ENCODE measurements around the gene SH2D6.
"Not testable (repeated sequence)": the region's sequence is repeated elsewhere in the genome, so short reads cannot be mapped to it uniquely, and the experiment has no call there.

Gene SH2D6

GRCh38 chr2:85435981-85436835 is 17.7 kb downstream of the SH2D6 start:
- Histone ChIP-seq H3K4me3 (no peak overlapping the region), H3K27ac (peak overlapping the region in 19 of 21 experiments; percentile 31 to 98 (median 90))

DNA sequence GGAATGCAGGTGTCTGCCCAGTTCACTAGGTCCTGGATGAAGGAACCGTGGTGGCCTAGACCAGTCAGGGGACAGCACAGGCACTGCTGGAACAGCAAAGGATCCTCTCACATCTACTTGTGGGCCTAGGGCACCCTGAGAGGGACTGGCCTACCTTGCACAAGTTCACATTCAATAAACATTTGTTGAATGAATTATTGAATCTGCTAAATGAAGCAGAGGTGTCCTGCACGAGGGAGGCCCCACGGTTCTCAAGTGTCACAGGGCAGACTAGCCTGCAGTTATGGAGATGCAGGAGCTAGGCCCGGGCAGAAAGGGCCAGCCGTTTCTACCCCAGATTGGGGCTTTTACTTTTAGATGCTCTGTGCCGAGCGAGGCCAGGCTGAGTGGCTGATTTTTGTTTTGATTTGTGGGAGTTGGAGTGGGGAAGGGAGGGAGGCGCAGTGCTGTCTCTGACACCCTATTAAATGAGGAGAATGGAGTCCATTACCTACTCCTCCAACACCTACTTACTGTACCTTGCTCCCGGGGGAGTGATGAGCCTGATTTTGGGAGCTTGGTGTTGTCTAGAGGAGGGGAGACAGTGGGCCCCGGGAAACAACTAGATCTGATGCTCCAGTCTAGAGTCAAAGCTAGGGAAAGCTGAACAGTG is 18.4 kb downstream of the SH2D6 start:
- peak overlapping the region; percentile 31 to 98 (median 90) for H3K27ac ChIP-seq
- H3K4me3 ChIP-seq: peak overlapping the region in 3 of 7 experiments; percentile 42 to 50 (median 45)

DNA sequence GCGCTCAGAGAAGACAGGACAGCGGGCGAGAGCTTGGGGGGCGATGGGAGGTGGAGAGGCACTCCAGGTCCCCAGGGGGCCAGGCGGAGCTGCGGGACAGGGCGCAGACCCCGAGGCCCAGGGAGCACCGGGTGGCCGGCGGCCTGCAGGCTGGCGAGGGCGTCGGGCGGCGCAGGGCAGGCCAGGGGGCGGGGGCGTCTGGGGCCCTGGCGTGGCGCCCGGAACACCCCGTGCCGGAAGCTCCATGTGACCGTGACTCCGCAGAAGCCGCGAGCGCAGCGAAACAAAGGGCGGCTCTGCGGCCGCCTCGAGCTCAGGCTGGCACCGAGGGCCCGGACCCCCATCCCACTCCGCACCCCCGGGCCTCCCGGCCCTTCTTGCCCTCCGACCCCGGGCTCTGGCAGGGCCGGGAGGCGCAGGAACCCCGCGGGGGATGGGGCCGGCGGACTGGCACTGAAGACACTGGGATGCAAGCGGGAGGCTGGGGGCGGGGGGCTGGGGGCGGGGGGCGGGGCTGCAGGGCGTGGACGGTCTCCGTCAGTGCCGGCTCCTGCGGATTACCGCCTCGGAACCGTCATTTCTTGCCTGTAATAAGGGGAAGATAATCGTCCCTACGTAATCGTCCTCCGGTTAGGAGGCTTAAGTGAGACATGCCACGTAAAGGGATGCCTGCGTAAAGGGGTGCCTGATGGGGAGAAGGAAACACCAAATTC is 19.1 kb downstream of the SH2D6 start:
- peak overlapping the region; percentile 16 to 50 (median 38) for H3K4me3 ChIP-seq
- peak overlapping the region; percentile 31 to 98 (median 90) for H3K27ac ChIP-seq

GRCh38 chr2:85438201-85439024 is 19.9 kb downstream of the SH2D6 start:
- peak overlapping the region; percentile 31 to 98 (median 90) for H3K27ac ChIP-seq

DNA sequence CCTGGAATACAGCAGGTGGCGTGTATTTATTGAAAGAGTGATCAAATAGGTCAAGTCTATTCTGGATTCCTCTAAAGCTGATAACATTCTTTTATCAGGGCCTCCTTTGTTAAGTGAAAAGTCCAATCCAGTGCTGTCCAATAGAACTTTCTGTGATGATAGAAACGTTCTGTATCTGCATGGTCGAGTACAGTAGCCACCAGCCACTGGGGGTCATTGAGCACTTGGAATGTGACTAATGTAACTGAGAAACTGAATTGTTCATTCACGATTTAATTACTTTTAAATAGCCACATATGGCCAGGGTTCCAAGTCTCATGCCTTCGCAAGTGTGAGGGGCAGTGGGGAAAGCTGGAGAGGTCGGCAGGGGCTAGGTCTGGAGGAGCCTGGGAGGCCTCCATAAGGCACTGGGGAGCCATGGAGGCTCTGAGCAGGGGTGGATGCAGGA is 20.5 kb downstream of the SH2D6 start:
- Histone ChIP-seq H3K27ac (peak overlapping the region in 19 of 21 experiments; percentile 81 to 98 (median 91)), H3K4me3 (no peak overlapping the region)

More at GRCh38 chr2:85438201-85439024, 19.9 kb downstream of the SH2D6 start:
- peak overlapping the region; percentile 16 to 50 (median 38) for H3K4me3 ChIP-seq

DNA sequence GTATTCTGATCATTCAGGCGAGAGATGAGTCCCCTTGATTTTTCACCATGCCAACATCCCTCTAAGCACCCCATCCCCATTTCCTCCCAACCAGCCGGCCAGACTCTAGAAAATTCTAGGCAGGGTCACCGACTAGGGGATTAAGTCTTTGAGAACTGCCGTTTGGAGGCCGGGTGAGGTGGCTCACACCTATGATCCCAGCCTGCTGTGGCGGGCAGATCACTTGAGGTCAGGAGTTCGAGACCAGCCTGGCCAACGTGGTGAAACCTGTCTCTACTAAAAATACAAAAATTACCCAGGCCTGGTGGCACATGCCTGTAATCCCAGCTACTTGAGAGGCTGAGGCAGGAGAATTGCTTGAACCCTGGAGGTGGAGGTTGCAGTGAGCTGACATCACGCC is 21.1 kb downstream of the SH2D6 start:
- H3K27ac ChIP-seq: peak overlapping the region in 12 of 21 experiments; percentile 43 to 98 (median 92)
- H3K4me3 ChIP-seq: not testable (repeated sequence)

GRCh38 chr2:85439986-85440385 is 21.5 kb downstream of the SH2D6 start:
- peak overlapping the region in 6 of 21 experiments; percentile 10 to 96 (median 80) for H3K27ac ChIP-seq
- no peak overlapping the region for H3K4me3 ChIP-seq

DNA sequence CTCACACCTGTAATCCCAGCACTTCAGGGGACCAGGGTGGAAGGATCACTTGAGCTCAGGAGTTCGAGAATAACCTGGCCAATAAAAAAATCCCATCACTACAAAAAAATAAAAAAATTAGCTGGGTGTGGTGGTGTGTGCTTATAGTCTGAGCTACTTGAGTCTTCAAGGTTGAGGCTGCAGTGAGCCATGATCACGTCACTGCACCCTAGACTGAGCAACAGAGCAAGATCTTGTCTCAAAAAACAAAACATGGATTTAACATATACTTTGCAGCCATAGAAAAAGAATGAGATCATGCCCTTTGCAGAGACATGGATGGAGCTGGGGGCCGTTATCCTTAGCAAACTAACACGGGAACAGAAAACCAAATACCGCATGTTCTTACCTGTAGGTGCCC is 22.2 kb downstream of the SH2D6 start:
- Histone ChIP-seq H3K27ac (no peak overlapping the region), H3K4me3 (no peak overlapping the region)

DNA sequence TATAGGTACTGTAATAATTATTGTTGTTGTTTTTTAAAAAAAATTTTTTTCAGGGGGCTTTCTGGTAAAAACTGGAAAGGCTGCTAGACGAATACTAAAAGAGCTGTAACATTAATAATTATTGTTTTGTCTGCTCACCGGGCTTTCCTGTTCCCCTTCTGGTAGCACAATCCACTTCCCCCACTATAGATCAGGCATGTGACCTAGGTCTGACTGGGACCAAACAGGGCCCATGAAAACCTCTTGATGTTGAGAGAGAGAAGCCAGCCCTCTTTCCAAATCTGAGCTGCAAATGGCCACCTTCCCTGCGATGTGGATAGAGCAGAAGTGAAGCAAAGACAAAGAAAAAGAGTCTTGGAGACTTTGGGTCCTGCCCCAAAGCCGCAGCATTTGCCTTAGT is 23.4 kb downstream of the SH2D6 start:
- Histone ChIP-seq H3K27ac (peak overlapping the region in 1 of 21 experiments; percentile 45), H3K4me3 (no peak overlapping the region)

- peak overlapping the region in 1 of 21 experiments; percentile 31 for H3K27ac ChIP-seq
Measured at GRCh38 chr2:85444629-85445172, 26.2 kb downstream of the SH2D6 start.

DNA sequence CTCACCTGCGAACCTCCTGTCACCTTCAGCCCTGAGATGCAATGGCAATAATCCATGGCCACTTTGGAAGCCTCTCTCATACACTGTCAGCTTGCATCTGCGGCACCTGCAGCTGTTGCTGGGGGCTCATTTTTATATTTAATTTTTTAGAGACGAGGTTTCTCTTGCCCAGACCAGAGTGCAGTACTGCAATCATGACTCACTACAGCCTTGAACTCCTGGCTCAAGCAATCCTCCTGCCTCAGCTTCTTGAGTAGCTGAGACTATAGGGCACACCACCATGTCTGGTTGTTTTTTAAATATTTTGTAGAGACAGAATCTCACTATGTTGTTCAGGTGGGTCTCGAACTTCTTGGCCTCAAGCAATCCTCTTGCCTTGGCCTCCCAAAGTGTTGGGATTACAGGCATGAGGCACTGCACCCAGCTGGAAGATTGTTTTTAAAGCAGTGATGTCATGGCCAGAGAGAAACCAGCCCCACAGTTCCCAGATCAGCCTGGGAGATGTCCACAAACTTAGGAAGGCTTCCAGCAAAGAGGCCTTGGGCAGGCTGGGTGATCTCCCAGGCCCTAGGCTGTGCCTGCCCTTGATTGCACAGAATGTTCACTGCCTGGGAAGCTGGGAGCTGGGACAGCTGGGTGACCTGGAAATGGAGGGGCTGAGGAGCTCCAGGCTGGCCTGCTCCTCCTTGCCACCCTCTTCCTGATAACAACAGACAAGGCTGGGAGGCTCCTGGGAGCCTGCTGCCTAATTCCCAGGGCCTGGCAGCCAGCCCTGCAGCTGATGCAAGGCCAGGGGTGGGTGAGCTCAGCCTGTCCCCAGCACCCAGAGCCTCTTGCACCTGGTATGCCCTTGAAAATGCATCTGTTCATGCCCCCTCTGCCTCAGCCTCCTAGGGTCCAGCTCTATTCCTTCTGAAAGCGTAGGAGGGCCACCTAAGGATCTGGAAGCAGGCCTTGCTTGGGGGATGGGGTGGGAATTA is 27.1 kb downstream of the SH2D6 start:
- Histone ChIP-seq H3K27ac (peak overlapping the region in 12 of 21 experiments; percentile 16 to 75 (median 51)), H3K4me3 (no peak overlapping the region)

More at GRCh38 chr2:85444629-85445172, 26.2 kb downstream of the SH2D6 start:
- no peak overlapping the region for H3K4me3 ChIP-seq

- H3K4me3 ChIP-seq: no peak overlapping the region
- peak overlapping the region in 10 of 21 experiments; percentile 16 to 75 (median 52) for H3K27ac ChIP-seq
Measured at GRCh38 chr2:85446296-85447221, 28.0 kb downstream of the SH2D6 start.

GRCh38 chr2:85447222-85447585 is 28.7 kb downstream of the SH2D6 start:
- Histone ChIP-seq H3K27ac (peak overlapping the region in 1 of 21 experiments; percentile 21), H3K4me3 (no peak overlapping the region)

DNA sequence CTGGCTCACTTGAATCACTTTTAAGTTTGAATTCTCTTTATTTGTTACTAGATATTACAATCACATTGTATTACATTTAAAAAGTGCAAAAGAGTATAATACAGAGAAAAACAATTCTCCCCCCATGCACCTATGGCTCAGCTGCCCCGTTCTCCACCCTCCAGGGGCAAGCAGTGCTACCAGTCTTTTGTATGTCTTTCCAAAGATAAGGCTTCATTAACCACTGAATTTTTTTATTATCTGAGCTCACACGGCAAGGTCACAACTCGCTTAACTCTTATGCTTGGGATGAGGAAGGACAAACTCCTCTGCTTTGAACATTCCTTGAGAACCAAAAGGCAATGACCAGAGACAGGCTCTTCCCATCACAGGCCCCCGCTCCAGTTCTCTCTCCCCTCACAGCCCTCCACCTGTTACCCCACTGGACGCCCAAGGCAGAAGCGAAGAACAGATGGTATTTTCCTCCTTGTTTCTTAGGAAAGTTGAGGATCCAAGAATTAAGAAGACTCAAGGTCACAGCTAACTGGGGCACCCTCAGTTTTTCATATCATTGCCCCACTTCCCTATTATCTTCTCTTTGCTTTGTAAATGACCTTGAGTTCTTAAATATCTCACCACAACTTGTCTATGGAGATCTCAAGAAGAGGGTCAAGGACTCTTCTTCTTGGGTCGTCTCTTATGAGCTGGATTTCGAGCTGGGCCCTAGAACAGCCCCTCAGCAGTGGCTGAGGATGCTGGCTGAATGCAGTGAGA is 30.1 kb downstream of the SH2D6 start:
- Histone ChIP-seq H3K27ac (no peak overlapping the region), H3K4me3 (no peak overlapping the region)

DNA sequence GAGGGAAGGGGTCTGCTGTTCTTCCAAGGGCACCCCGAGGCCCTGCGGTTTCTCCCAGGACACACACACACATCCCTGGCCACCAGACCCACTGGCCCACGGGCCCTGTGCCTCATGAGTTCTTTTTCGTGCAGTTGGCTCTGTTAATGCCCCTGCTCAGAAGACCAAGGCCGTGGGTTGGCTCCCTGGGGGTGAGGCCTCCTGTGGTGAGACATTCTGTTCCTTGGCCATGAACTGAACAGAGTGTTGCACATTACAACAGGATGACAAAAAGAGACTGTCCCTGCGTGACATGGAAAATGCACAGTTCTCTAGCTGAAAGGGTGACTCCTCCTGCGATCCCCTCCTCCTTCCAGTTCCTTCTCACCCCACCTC is 30.7 kb downstream of the SH2D6 start:
- no peak overlapping the region for H3K27ac ChIP-seq
- H3K4me3 ChIP-seq: no peak overlapping the region

GRCh38 chr2:85452237-85452636 is 33.7 kb downstream of the SH2D6 start:
- Histone ChIP-seq H3K4me3 (no peak overlapping the region), H3K27ac (no peak overlapping the region)

Data from skin epidermis (tissue), 12 donors.